ENCODE measurements around the gene SLMAP. TPM values are rescaled to one million over a fixed set of nuclear protein-coding genes. Genes with fewer than 3 reads are reported as not detected.

The SLMAP gene
- polyA plus RNA-seq, 1 donor (not counting 4 experiments of a cell fraction or from before 2014, with no cell fraction given) = 58.0 TPM

DNA sequence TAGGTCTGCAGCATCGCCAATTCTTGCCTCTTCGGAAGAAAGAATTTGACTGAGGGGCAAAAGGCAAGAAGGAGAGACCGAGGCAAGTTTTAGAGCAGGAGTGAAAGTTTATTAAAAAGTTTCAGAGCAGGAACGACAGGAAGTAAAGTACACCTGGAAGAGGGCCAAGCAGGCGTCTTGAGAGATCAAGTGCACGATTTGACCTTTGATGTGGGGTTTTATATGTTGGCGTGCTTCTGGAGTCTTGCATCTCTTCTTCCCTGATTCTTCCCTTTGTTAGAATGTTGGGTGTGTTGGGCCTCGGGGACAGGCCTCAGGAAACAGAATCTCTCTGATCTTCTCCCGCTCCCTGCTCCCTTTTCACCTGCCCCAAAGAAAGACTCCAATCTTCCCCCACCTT lies 211.5 kb downstream of the SLMAP start:
- no peak for FAIRE-seq
- TF ChIP-seq, protein P1, sequence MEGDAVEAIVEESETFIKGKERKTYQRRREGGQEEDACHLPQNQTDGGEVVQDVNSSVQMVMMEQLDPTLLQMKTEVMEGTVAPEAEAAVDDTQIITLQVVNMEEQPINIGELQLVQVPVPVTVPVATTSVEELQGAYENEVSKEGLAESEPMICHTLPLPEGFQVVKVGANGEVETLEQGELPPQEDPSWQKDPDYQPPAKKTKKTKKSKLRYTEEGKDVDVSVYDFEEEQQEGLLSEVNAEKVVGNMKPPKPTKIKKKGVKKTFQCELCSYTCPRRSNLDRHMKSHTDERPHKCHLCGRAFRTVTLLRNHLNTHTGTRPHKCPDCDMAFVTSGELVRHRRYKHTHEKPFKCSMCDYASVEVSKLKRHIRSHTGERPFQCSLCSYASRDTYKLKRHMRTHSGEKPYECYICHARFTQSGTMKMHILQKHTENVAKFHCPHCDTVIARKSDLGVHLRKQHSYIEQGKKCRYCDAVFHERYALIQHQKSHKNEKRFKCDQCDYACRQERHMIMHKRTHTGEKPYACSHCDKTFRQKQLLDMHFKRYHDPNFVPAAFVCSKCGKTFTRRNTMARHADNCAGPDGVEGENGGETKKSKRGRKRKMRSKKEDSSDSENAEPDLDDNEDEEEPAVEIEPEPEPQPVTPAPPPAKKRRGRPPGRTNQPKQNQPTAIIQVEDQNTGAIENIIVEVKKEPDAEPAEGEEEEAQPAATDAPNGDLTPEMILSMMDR (optimal IDR thresholded peaks at IDR 0.05 in 1 of 3, IDR thresholded peaks at IDR 0.05 in 1 of 3, conservative IDR thresholded peaks at IDR 0.05 in 1 of 3; ENCODE audit: extremely low read depth in 1 of 3, insufficient read depth in 2 of 3, low read length in 3 of 3) = no peak
- TF ChIP-seq EZH2 (IDR thresholded peaks at IDR 0.05; ENCODE audit: low read length) = no peak

DNA sequence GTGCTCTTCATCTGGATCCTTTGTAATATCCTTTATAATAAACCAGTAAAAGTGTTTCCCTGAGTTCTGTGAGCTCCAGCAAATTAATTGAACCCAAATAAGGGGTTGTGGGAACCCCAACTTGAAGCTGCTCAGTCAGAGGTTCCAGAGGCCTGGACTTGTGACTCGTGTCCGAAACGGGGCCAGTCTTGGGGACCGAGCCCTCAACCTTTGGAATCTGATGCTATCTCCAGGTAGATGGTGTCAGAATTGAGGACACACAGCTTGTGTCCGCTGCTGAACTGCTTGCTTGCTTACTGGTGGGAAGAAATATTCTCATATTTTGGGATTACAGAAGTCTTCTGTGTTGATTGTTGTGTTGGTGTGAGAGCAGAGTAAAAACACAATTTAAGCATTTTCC lies 212.4 kb downstream of the SLMAP start:
- DNase-seq (ENCODE audit: low read depth, low spot score) = no peak
- H2AFZ ChIP-seq (ENCODE audit: control insufficient read depth, low read length) = no peak overlapping the region
- H3K4me3 ChIP-seq (ENCODE audit: control insufficient read depth in 2 of 3, extremely low read depth in 1 of 3, insufficient read depth in 2 of 3, low read depth in 1 of 3, low read length in 3 of 3) = no peak overlapping the region
- no peaks in the 10 kb centered on the region for H3K36me3 ChIP-seq (ENCODE audit: control insufficient read depth in 2 of 2, extremely low read depth in 1 of 2, insufficient read depth in 2 of 2, low read length in 2 of 2)
- peaks cover 62% of the 10 kb centered on the region for H3K4me1 ChIP-seq (ENCODE audit: control insufficient read depth, extremely low read depth, insufficient read depth, low read length)
- no peak for TF ChIP-seq EZH2 (IDR thresholded peaks at IDR 0.05; ENCODE audit: low read length)
- TF ChIP-seq, protein P1 (optimal IDR thresholded peaks at IDR 0.05 in 1 of 3, IDR thresholded peaks at IDR 0.05 in 1 of 3, conservative IDR thresholded peaks at IDR 0.05 in 1 of 3; ENCODE audit: extremely low read depth in 1 of 3, insufficient read depth in 2 of 3, low read length in 3 of 3) = no peak
- H3K79me2 ChIP-seq (ENCODE audit: control insufficient read depth, insufficient read depth, low read length) = peaks cover 6% of the 10 kb centered on the region
- no peak overlapping the region for H3K4me2 ChIP-seq (ENCODE audit: control insufficient read depth, extremely low read depth, insufficient read depth, low read depth, low read length)
- H3K9me1 ChIP-seq (ENCODE audit: control insufficient read depth, extremely low read depth, insufficient read depth, low read length) = no peaks in the 10 kb centered on the region
- H3K9ac ChIP-seq (ENCODE audit: control insufficient read depth, extremely low read depth, insufficient read depth, low read length) = no peak overlapping the region
- no peaks in the 10 kb centered on the region for H4K20me1 ChIP-seq (ENCODE audit: control insufficient read depth, extremely low read depth, insufficient read depth, low read length)
- no peaks in the 10 kb centered on the region for H3K9me3 ChIP-seq (ENCODE audit: control insufficient read depth, low read depth, low read length)
- FAIRE-seq = no peak
- H3K27me3 ChIP-seq (ENCODE audit: control insufficient read depth, extremely low read depth, insufficient read depth, low read length) = no peaks in the 10 kb centered on the region
- H3K27ac ChIP-seq (ENCODE audit: control insufficient read depth, insufficient read depth, low read length) = no peak overlapping the region
- dilution Hi-C loops (cut with MboI; ENCODE audit: extremely low pct_ligation_motif_present, low sequenced_read_pairs) = no loop called here

More for the DNA sequence above, 211.5 kb downstream of the SLMAP start:
- Histone ChIP-seq H3K9ac (ENCODE audit: control insufficient read depth, extremely low read depth, insufficient read depth, low read length) (no peak overlapping the region), H2AFZ (ENCODE audit: control insufficient read depth, low read length) (no peak overlapping the region), H3K27ac (ENCODE audit: control insufficient read depth, insufficient read depth, low read length) (no peak overlapping the region), H3K79me2 (ENCODE audit: control insufficient read depth, insufficient read depth, low read length) (peaks cover 7% of the 10 kb centered on the region), H3K36me3 (ENCODE audit: control insufficient read depth in 2 of 2, extremely low read depth in 1 of 2, insufficient read depth in 2 of 2, low read length in 2 of 2) (no peaks in the 10 kb centered on the region), H3K4me2 (ENCODE audit: control insufficient read depth, extremely low read depth, insufficient read depth, low read depth, low read length) (no peak overlapping the region), H3K4me3 (ENCODE audit: control insufficient read depth in 2 of 3, extremely low read depth in 1 of 3, insufficient read depth in 2 of 3, low read depth in 1 of 3, low read length in 3 of 3) (no peak overlapping the region), H4K20me1 (ENCODE audit: control insufficient read depth, extremely low read depth, insufficient read depth, low read length) (no peaks in the 10 kb centered on the region), H3K9me3 (ENCODE audit: control insufficient read depth, low read depth, low read length) (no peaks in the 10 kb centered on the region), H3K27me3 (ENCODE audit: control insufficient read depth, extremely low read depth, insufficient read depth, low read length) (no peaks in the 10 kb centered on the region), H3K9me1 (ENCODE audit: control insufficient read depth, extremely low read depth, insufficient read depth, low read length) (no peaks in the 10 kb centered on the region), H3K4me1 (ENCODE audit: control insufficient read depth, extremely low read depth, insufficient read depth, low read length) (peaks cover 54% of the 10 kb centered on the region)
- DNase-seq (ENCODE audit: low read depth, low spot score) = no peak
- dilution Hi-C loops (cut with MboI; ENCODE audit: extremely low pct_ligation_motif_present, low sequenced_read_pairs) = no loop called here
